Subcutaneous abdominal adipose tissue (tissue), 5 donors: ENCODE data around the gene ZNF317.

Experiments used
- H3K27ac ChIP-seq: one replicate; pipeline ENCODE4 v1.7.0; 2013; ENCODE audit warnings: low read depth, mild to moderate bottlenecking, inconsistent platforms, low read length, moderate library complexity
- H3K27me3 ChIP-seq, 5 donors: one replicate each; pipeline ENCODE4 v1.7.0; 2013; ENCODE audit warnings: low read length in 5 of 5, inconsistent platforms in 1 of 5; ENCODE audit not compliant: control insufficient read depth in 5 of 5, insufficient read depth in 4 of 5
- H3K36me3 ChIP-seq, 5 donors: one replicate each; pipeline ENCODE4 v1.7.0; 2013; ENCODE audit warnings: low read length in 5 of 5; ENCODE audit not compliant: control insufficient read depth in 5 of 5, insufficient read depth in 5 of 5
- H3K4me1 ChIP-seq, 5 donors: one replicate each; pipeline ENCODE4 v1.7.0; 2013; ENCODE audit warnings: low read length in 5 of 5, mild to moderate bottlenecking in 3 of 5, moderate library complexity in 1 of 5; ENCODE audit not compliant: control insufficient read depth in 5 of 5, insufficient read depth in 5 of 5
- H3K4me3 ChIP-seq, 5 donors: one replicate each; pipeline ENCODE4 v1.7.0; 2013; ENCODE audit warnings: low read length in 5 of 5, low read depth in 1 of 5
- H3K9ac ChIP-seq, 5 donors: one replicate each; pipeline ENCODE4 v1.7.0; 2013; ENCODE audit warnings: low read length in 5 of 5, mild to moderate bottlenecking in 4 of 5, moderate library complexity in 3 of 5
- H3K9me3 ChIP-seq, 5 donors: one replicate each; pipeline ENCODE4 v1.7.0; 2013; ENCODE audit warnings: low read length in 5 of 5; ENCODE audit not compliant: control insufficient read depth in 5 of 5
- donor health status: healthy.
- donor health status: healthy.
- donor health status: healthy.
- donor health status: healthy.
- donor health status: healthy.

Gene ZNF317

DNA sequence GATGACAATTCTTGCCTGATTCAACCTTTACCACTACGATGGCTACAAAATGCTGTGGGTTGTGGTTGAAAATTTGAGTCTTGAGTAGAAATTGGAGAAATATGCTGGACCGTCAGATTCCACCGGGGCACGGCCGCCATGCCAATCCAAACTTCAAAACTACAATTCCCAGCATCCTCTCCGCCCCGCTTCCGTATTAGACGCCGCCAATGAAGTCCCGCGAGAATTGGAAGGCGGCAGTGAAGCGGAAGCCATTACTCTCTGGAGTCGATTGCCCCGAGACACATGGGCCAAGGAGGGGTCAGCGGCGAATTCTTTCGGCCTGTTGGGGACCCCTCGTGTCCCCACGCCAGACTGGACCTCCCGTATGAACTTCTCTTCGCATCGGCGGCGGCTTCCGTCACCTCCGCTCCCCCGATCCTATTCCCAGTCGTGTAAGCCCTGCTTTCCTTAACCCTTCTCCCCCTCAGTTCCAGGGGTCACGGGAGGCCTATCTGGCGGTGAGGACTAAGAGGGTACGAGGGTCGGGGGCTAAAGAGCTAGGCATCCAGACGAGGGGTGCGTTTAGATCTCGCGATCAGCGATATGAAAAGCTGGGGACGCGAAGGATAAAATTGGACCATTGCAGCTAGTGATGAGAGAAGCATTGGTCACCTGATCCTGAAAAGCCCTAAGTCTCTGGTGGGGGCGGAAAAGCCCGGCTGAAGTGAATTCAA is at the start of gene ZNF317:
Gene ZNF317 (plus strand): TSS at position 239 of the 716 bp plus-strand sequence. CDS start 15,620 bp downstream, outside the sequence.
- Histone ChIP-seq H3K4me3 (peak within 1 kb of the TSS; percentile 81 to 100 (median 94)), H3K4me1 (peaks cover 2 to 23% (median 20%) of the 10 kb centered on the region in 5 donors), H3K9ac (peak within 1 kb of the TSS; percentile 83 to 99 (median 98)), H3K36me3 (no peaks in the 10 kb centered on the region), H3K9me3 (peaks cover 3 to 9% (median 8%) of the 10 kb centered on the region in 5 donors), H3K27ac (peak within 1 kb of the TSS; percentile 96), H3K27me3 (no peaks in the 10 kb centered on the region)

DNA sequence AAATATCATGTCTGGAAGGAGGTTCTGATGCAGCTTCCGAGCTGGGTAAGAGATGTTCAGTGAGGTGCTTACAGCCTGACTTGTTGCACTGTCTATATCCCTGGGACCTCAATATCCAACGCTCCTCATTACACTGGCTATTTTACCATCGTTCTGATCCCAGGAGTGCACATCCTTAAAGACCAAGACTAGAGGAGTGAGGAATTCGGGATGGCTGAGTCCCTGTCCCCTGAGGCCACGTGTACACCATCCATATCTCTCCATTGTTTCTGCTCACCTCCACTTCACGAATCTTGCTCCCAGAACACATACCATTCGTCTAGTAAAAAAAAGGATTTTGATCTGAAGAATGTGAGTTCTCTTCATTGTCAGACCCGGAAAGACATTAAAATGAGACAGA is 32.8 kb upstream of the ZNF317 start, which contains the start of gene OR7G2:
Gene OR7G2 (minus strand): TSS at position 101 of the 400 bp plus-strand sequence. CDS start 4,232 bp downstream, outside the sequence.
- H3K27ac ChIP-seq: no peak within 1 kb of the TSS
- H3K9ac ChIP-seq: no peak within 1 kb of the TSS
- H3K27me3 ChIP-seq: peaks cover 0 to 6% (median 0%) of the 10 kb centered on the region in 5 donors
- H3K4me3 ChIP-seq: no peak within 1 kb of the TSS
- no peaks in the 10 kb centered on the region for H3K4me1 ChIP-seq
- H3K36me3 ChIP-seq: no peaks in the 10 kb centered on the region
- no peaks in the 10 kb centered on the region for H3K9me3 ChIP-seq

DNA sequence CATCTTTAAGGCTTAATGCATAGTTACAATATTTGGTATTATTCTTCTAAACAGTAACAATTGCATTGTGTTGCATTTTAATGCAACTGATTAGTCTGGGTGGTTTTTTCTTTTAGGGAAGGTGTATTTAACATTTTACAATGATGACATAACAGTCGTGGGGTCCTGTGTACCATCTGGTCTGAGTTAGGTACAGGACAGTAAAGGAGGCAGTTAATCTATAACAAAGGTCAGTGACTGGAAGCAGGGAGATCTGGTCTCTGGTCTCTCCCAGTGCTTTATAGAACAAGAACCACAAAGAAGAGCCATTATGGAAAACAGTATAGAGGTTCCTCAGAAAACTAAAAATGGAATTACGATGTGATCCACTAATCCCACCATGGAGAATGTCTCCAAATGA is 30.2 kb upstream of the ZNF317 start:
- H3K4me1 ChIP-seq: no peaks in the 10 kb centered on the region
- H3K27me3 ChIP-seq: peaks cover 0 to 3% (median 0%) of the 10 kb centered on the region in 5 donors
- no peak overlapping the region for H3K4me3 ChIP-seq
- H3K36me3 ChIP-seq: no peaks in the 10 kb centered on the region
- no peak overlapping the region for H3K27ac ChIP-seq
- no peaks in the 10 kb centered on the region for H3K9me3 ChIP-seq
- H3K9ac ChIP-seq: no peak overlapping the region

DNA sequence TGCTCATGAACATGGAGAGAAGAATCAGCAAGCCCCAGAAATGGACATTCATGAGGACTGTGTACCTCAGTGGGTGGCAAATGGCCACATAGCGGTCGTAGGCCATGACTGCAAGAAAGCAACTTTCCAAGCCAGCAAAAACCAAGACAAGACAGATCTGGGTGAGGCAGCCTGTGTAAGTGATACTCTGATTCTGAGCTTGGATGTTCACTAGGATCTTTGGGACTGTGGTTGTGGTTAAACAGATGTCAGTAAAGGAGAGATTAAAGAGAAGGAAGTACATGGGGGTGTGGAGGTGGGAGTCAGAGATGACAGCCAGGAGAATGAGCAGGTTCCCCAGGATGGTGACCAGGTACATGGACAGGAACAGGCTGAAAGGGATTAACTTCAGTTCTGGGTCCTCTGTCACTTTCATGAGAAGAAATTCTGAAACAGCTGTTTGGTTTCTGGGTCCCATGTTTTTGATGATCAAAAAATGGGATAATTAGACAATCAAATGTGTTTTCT is 24.8 kb upstream of the ZNF317 start, which contains the start of gene OR7G1:
Gene OR7G1 (minus strand): TSS at position 457 of the 507 bp plus-strand sequence. CDS start 0 bp downstream, at position 457.
- Histone ChIP-seq H3K27me3 (peaks cover 0 to 4% (median 2%) of the 10 kb centered on the region in 5 donors), H3K36me3 (no peaks in the 10 kb centered on the region), H3K9me3 (no peaks in the 10 kb centered on the region), H3K4me1 (no peaks in the 10 kb centered on the region), H3K4me3 (no peak within 1 kb of the TSS), H3K27ac (no peak within 1 kb of the TSS), H3K9ac (no peak within 1 kb of the TSS)

DNA sequence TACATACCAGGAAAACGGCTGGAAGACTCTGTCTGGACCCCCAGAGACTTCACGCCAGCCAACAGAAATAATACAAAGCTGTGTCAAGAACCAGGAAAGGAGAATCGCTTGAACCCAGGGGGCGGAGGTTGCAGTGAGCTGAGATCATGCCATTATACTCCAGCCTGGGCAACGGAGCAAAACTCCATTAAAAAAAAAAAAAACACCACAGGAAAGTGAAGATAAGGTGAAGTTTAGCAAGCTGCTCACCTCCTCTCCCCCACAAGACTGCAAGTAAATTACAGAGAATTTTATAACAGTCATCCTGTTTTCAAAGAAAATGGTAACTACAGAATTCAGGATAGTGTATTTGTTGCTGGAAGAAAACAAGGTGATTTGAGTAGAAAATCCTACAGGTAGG is 23.6 kb upstream of the ZNF317 start:
- no peak overlapping the region for H3K4me3 ChIP-seq
- H3K27ac ChIP-seq: no peak overlapping the region
- no peaks in the 10 kb centered on the region for H3K36me3 ChIP-seq
- no peaks in the 10 kb centered on the region for H3K4me1 ChIP-seq
- H3K27me3 ChIP-seq: peaks cover 0 to 4% (median 2%) of the 10 kb centered on the region in 5 donors
- no peak overlapping the region for H3K9ac ChIP-seq
- no peaks in the 10 kb centered on the region for H3K9me3 ChIP-seq

DNA sequence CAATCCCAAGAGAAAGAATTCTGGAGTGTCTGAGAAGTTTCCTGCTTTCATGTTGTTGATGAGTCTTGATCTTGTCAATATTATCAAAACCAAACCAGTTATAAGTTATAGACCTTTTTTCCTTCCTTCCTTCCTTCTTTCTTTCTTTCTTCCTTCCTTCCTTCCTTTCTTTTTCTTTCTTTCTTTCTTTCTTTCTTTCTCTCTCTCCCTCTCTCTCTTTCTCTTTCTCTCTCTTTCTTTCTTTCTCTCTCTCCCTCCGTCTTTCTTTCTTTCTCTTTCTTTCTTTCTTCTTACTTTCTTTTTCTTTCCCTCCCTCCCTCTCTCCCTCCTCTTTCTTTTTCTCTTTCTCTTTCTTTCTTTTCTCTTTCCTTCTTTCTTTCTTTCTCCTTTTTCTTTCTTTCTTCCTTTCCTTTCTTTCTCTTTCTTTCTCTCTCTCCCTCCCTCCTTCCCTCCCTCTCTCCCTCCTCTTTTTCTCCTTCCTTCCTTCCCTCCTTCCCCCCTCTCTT is 13.2 kb upstream of the ZNF317 start, which contains the start of gene OR7G3:
Gene OR7G3 (minus strand): TSS at position 51 of the 506 bp plus-strand sequence. CDS start 0 bp downstream, at position 51.
- Histone ChIP-seq H3K27ac (no peak within 1 kb of the TSS), H3K9me3 (no peaks in the 10 kb centered on the region), H3K4me1 (no peaks in the 10 kb centered on the region), H3K36me3 (no peaks in the 10 kb centered on the region), H3K9ac (no peak within 1 kb of the TSS), H3K27me3 (peaks cover 0 to 5% (median 0%) of the 10 kb centered on the region in 5 donors), H3K4me3 (no peak within 1 kb of the TSS)

DNA sequence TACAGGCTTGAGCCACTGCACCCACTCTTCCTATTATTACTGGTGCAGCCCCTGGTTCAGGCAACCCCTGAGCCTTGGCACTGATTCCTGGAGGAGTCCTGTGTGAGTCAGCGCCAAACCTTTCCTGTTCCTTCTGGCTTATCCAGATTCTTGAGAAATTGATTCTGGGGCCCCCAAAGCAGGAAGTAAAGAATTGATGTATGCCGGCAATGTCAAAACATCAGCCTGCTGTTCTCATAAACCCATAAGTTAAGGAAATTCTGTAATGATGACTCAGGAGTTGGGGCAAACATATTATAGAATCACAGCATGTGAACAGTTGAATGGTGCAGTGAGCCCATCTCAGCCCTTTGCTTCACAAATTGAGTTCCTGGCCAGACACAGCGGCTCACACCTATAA is 12.0 kb upstream of the ZNF317 start:
- H3K4me3 ChIP-seq: no peak overlapping the region
- H3K9me3 ChIP-seq: no peaks in the 10 kb centered on the region
- no peaks in the 10 kb centered on the region for H3K4me1 ChIP-seq
- H3K9ac ChIP-seq: no peak overlapping the region
- peaks cover 0 to 5% (median 0%) of the 10 kb centered on the region in 5 donors for H3K27me3 ChIP-seq
- no peak overlapping the region for H3K27ac ChIP-seq
- no peaks in the 10 kb centered on the region for H3K36me3 ChIP-seq

DNA sequence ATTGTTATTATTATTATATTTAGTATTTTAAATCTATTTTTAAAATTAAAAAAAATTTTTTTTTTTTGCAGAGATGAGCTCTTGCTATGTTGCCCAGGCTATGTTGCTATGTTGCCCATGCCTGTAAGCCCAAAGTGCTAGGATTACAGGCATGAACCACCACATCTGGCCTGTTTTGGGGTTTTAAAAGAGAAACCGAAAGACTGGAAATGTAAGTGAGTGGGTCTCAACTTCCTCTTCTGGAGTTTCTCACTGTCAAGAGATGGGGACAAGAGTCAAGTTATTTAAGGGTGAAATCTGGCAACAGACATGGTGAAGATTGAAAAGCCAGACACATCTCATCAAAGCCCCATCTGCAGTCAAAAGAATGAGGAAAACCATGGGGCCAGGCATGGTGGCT is 9.2 kb upstream of the ZNF317 start:
- Histone ChIP-seq H3K27ac (no peak overlapping the region), H3K4me3 (no peak overlapping the region), H3K4me1 (no peaks in the 10 kb centered on the region), H3K9ac (no peak overlapping the region), H3K9me3 (no peaks in the 10 kb centered on the region), H3K27me3 (peaks cover 0 to 5% (median 0%) of the 10 kb centered on the region in 5 donors), H3K36me3 (no peaks in the 10 kb centered on the region)

DNA sequence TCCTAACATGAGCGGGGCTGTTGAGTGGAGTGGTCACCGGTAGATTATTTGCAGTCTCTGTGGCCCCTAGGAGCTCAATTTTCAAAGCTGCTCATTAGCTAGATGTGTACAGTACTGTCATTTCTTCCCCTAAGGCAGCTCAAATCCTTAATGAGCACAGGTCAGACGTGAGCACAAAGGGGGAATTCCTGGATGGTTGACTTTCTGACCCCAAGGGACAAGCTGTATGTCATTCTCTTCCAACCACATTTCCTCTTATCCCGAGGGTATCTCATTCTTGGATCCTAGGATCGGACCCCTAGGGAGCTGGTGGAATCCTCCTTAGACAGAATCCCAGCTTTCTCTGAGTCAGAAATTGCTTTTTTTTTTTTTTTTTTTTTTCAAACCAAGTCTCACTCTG is 7.8 kb upstream of the ZNF317 start:
- Histone ChIP-seq H3K27ac (no peak overlapping the region), H3K27me3 (peaks cover 0 to 1% (median 0%) of the 10 kb centered on the region in 5 donors), H3K4me3 (no peak overlapping the region), H3K9me3 (no peaks in the 10 kb centered on the region), H3K36me3 (no peaks in the 10 kb centered on the region), H3K4me1 (no peaks in the 10 kb centered on the region), H3K9ac (no peak overlapping the region)

DNA sequence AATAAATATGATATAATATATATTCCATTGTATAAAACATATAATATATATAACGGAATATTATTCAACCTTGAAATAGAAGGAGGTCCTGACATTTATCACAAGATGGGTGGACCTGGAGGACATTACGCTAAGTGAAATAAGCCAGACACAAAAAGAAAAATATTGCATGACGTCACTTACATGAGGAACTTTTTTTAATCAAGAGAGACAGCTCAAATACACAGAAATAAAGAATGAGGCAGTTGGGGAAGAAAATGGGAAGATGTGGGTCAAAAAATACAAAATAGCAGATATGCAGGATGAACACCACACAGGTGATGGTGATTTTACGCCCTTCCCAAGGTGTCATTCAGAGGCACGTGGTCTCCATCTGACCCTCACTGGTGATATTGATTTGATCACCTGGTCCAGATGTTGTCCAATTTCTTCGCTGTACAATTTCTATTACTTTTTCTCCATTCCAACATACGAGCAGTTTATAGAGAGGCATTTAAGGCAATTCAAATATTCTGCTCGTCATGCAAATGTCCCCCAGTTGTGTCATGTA is 513 bp upstream of the ZNF317 start:
- H3K9ac ChIP-seq: peak overlapping the region in 4 of 5 donors; percentile 83 to 99 (median 98)
- peak overlapping the region; percentile 81 to 100 (median 94) for H3K4me3 ChIP-seq
- peaks cover 0 to 3% (median 2%) of the 10 kb centered on the region in 5 donors for H3K9me3 ChIP-seq
- H3K36me3 ChIP-seq: no peaks in the 10 kb centered on the region
- peaks cover 2 to 23% (median 20%) of the 10 kb centered on the region in 5 donors for H3K4me1 ChIP-seq
- H3K27ac ChIP-seq: peak overlapping the region; percentile 96
- H3K27me3 ChIP-seq: no peaks in the 10 kb centered on the region
